NCI-H2107 (cell line): ENCODE results near the gene ACOX2.
"Not testable (repeated sequence)": the region's sequence is repeated elsewhere in the genome, so short reads cannot be mapped to it uniquely, and the experiment has no call there.

Source experiments
- DNase-seq: peaks from one replicate; lab custom pipeline; 2025; lab: John Stamatoyannopoulos, UW

ACOX2 gene

DNA sequence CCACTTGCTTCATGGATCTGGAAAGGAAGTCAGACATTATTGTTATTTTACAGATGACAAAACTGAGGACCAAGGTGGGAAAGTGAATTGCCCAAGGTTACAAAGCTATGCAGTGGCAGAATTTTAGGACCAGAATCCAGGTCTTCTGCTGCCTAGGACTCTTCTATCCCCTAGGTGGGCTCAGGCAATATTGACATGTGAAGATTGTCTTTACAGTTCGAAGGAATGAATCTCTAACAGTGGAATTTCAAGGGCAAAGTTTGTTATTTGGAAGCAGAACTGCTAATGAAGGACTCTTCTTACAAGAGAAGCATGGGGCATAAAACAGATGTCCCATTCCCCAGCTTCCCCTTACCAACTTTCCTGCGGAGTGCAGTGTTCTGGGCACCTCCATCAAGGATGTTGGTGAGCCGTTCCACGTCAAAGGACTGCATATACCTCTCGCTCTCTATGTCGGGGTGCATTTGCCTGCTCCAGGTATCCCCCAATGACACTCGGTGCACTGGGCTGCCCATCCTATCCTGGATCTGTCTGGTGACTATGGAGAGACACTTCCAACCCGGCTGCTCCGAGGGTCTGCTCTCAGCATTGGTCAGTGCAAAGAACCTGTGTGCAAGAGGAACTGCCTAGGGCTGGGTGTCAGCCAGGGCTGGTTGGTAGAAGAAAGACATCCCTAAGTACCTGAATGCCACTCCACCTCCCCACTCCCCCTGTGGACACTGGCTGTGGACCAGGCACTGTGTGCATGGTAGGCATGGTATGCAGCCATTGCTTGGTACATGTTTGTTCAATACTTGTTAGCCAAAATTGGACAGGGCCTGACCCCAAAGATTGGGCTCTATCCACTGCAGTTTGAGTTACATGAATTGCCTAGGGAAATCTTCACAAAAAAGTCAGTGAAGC is 2.1 kb downstream of the ACOX2 start:
- no peak for DNase-seq

DNA sequence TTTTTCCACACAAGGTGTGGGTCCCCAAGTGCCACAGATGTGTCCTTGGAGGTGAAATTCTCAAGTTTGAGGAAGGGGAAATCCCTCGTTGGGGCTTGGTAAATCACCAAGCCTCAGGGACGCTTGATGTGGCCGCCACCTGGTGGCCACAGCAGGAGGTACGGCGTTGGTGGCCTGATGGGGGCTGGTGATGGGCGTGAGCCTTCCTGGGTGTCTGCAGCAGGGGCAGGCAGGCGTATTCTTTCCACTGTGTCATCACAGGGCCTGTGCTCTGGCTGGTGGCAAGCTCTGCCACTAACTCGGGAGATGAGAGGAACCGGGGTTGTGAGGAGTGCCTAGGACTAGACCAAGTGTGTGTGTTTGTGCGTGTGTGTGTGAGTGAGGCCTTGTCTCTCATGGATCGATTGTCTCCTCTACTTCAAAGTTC is 4.2 kb downstream of the ACOX2 start:
- DNase-seq: no peak

DNA sequence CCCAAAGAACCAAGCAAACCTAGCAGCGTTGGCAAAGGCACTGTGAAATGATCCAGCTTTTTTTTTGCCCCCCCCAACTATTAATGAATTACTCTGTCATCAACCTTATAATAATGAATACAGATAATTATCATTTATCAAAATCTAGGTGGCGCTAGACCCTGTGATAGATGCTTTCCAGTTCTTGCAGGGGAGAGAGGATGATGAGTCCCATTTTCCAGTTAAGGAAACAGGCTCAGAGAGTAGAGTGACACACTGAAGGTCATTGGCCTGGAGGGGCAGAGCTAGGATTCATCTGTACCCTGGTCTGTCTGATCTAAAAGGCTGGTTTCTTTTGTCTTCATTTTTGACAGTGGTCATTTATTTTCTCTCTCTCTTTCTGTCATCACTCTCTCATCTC is 5.0 kb downstream of the ACOX2 start:
- no peak for DNase-seq

DNA sequence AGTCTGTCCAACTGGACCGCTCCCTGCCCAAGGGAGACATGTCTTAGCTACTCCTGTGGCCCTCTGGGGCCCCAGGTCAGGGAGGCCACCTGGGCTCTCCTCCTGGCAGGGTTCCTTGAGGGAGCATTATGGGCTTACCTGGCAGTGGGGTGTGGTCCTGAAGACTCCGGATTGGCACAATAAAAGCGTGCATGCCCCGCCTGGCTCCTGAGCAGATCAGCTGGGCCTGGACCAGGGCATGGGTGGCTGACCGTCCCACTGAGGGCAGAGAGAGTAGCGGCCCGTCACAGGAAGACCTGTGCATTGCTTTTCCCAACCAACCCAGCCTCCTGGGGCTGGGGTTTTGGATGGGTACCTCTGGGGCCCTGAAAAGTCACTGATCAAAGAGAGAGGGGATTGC is 5.4 kb downstream of the ACOX2 start:
- DNase-seq: no peak

DNA sequence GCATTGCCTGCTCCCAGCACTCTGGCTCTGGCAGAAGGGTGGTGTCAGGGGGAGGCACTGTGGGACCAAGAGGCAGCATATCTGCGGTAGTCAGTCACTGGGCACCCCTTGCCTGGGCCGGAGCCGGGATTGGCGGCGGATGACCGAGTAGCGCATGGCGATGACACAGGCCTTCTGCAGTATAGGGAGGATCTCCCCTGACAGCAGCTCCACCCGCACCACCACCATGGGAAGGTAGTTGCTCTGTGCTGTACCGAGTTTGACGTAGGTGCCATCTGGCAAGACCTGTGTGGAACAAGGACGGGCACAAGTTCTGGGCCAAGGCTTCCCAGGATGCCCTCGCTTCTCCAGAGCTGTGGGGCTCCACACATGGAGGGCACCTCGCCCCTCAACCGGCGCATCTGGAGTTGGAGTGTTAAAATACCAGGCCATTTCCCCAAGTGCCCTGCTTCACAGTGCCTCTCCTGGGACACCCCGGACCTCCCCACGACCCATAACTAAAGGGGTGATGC is 6.6 kb downstream of the ACOX2 start:
- no peak for DNase-seq

DNA sequence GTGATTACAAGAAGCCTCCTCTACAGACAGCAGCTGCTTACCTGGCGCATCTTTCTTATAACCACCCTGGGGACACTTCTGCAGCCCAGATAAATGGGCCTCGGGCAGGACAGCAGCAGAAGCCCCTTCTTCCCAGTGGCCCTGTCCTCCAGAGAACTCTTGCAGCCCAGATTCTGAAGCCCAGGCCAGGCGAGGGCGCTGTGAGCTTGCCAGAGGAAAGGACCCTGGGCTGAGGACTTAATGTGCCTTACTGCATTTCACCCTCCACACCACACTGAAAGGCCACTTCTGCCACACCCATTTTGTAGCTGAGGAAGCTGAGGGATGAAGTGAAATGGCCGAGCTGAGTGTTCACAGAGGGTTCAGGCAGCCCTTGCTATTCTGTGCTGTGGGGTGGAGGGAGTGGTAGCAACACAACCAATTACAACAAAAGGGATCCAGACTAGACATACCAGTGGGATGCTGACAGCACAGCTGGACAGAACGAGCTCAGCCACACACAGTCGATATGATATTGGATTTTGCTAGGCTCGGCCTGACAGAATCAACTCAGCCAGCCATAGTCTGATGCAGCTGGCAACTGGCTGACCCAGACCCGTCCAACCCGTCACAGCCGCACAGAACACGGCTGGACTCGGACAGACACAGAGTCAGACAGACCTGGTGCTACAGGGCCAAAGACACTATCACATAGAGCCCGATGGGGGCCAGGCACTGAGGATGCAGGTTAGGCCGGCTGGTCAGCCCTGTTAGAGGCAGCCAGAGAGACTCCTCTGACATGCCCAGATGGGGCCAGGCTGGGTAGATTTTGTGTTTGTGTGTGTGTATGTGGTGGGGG is 7.3 kb downstream of the ACOX2 start:
- DNase-seq: no peak

DNA sequence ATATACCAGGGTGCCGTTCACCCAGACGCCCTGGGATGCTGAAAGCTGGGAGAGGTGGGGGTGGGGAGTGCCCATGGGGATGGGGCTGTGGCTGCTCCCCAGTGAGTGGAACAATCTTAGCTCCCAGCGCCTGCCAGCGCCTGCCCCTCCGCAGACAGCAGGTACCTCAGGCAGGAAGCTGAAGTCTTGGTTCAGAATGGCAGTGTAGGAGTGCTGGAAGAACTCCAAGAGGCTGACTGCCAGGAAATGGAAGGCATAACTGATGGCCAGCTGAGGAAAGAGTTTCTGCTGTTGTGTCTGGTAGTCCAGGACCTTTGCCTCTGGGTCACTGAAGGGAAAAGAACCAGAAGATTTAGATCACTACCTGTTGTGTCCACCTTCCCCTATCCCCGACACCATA is 8.4 kb downstream of the ACOX2 start:
- DNase-seq: no peak

DNA sequence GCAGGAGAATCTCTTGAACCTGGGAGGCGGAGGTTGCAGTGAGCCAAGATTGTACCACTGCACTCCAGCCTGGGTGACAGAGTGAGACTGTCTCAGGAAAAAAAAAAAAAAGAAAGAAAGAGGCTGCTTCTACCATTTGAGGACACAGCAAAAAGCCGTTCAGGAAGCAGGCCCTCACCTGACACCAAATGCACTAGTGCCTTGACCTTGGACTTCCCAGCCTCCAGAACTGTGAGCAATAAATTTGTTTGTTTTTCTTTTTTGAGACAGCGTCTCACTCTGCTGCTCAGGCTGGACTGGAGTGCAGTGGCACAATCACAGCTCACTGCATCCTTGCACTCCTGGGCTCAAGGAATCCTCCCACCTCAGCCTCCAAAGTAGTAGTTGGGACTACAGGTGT is 9.6 kb downstream of the ACOX2 start:
- DNase-seq: not testable (repeated sequence)

DNA sequence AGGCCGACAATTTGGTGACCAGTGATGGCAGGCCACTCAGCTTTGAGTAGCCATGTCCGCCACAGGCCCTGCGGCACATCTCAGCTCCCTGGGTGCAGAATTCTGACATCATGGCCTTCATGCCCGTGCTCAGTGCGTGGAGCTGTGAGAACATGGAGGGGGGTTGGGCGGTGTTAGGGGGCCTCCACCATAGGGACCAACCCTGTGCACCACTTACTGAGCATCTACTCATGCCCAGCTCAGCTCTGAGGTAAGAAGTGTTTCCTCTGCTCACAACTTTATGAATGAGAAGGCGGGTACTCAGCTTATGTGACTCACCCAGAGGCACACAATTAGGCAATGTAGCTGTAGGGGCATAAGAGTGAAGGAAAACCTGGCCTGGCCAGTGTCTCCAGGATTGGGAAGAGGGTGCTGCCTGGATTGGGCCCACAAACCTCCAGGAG is 10.5 kb downstream of the ACOX2 start:
- no peak for DNase-seq

DNA sequence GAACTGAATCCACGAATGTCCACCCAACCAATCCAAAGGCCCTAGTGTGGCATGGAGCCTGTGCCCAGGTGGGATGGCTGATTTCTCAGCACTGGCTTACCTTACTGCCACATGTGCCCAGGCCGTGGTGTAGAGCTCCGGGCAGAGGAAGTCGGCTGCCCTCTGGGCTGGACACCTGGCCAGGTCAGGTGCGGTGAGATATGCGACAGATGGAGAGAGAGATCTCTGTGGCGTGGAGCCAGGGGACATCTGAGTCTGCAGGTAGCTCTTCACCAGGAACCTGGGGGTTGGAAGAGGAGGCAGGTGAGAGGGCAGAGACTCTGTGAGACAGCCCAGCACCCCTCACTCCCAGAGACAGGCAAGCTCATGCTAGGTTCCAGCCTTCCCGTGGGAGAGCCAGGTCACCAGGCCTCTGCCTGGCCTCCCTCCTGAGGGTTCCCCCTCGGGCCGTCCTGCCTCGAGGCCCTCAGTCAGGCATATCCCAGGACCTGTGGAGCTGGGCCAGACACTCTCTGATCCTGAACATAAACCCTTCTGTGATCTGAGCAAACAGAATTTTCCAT is 12.6 kb downstream of the ACOX2 start:
- DNase-seq: no peak

DNA sequence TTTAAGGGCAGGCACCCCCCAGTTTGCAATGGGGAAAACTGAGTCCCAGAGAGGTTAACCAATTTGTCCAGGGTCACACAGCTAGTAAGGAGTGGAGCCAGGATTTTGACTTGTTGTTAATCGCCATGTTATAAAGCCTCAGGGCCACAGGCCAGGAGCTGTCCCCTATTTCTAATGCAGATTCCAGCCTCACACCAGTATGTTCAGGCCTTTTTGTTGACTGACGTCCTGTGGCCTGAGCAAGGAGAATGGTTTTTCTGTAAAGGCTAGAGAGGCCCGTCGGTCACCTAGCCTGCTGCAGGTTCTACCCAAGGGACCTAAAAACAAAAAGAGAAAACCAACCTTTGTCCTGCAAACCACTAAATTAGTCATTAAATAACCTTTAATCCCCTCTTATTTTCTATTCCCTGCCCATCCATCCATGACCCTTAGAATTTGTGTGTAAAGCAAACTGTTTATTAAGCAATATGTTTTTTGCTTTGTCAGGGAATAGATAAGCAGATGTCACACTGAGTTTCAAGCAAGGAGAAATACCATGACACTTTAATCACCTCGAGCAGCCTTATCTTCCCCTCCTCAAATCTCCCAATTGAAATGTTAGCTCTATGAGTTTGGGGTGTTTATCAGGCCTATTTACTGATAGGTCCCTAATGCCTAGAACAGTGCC is 14.1 kb downstream of the ACOX2 start:
- no peak for DNase-seq

DNA sequence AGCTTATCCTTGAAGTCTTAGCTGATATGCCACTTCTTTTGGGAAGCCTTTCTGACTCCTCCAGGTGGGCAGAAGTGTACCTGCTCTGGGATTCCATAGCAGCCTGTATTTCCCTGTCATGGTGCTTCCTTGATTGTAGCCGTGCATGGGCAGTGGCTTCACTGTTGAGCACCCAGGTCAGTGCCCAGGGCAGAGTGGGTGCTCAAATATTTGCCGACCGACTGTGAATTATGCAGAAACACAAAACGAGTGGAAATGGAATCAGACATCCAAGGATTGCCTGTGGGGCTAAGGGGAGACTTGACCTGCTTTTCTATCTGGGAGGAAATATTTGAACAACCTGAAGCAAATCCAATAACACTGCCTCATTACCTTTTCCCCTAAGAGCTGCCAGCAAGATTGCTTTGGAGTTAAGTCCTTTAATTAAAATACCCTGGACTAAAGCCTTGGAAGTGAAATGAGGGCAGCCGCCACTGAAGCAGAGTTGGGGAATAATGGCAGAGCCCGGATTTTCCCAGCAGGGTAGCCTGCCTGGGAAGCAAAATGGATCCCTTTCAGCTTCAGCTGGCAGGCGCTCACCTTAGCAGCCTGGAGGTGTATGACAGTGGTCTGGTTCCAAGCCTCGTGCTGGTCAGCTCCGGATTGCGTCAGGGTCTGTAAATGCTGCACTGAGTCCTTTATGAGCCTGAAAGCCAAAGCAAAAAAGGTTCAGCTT is 14.9 kb downstream of the ACOX2 start:
- no peak for DNase-seq

DNA sequence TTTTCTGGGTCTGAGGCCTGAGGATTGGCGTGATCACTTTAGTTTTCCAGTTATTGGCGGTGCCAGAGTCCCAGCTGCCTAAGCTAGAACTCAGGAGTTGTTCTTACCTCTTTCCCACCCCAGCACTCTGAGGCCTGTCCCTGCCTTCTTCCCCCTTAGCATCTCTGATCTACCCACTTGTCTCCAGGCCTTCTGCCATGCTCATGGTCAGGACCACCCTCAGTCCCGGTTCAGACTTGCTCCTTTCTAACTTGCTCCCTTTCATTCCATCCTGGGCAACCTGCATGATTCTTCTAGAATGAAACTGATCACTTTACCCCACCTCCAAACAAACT is 15.7 kb downstream of the ACOX2 start:
- DNase-seq: no peak

DNA sequence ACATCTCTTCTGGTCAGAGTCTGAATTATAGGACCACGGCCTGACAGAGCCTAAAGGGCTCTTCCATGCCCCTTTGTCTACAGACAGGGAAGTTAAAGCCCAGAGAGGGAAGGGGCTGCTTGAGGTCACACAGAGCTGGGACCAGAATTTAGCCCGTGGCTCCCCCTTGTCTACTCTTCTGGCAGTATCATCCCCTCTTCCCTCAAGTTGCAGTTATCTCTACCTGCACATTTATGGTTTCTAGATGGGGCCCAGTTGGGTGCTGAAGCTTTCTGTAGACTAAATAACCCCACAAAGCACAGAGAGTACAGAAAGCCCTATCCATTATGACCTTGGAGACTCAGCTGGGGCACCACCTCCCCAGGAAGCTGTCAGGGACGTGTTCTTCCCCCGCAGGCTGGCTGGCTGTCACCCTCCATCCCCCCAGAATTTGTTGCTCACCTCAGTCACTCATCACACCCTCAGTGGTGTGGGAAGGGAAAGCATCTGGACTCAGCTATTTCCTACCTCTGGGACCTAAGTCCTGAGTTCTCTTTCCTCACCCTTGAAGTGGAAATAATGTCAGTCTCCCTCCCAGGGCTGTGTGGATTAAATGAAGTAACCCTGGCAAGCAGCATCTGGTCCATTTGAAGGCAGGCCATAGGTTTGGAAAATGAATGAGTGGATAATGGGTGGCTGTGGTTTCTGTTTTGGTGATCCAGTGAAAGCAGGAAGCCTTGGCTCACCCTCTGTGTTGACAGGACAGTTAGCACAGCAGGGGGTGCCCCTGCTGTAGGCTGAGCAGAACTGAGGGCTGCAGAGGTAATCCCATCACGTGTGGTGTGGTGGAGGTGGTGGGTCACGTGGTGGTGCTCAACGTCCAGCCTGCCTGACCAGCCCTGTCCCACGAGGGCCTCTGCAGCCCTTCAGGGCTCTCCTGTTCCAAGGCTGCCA is 16.3 kb downstream of the ACOX2 start:
- DNase-seq: no peak

DNA sequence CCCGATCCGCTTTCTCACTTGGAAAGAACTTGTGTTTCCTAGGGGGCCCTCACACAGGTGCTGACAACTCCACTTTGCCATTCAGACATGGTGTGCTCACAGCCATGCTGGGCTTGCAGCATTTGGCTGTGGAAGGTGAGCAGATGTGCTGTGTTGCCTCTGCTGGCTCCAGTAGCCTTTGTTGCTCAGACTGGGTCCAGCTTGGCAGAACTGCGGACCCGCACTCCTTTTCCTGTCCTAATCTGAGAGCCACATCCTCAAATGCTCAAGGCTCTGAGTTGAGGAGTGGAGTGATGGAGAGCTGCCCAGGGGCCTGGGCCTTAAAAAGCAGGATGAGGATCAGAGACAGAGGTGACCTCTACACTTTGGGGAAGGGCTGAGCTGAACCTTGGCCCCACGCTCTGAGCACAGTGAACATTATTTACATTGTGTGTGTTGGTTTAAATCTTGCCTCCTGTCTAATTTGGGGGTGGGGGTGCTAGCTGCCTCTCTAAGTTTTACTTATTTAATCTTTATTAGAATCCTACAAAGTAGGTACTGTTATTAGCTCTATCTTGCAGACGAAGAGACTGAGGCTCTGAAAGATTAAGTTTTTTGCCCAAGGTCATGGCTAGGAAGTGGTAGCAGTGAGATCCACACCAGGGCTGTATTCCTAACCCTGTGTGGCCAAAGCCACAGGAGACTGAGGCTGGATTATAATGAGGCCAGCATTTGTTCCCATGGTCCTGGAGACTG is 17.2 kb downstream of the ACOX2 start:
- DNase-seq: no peak

DNA sequence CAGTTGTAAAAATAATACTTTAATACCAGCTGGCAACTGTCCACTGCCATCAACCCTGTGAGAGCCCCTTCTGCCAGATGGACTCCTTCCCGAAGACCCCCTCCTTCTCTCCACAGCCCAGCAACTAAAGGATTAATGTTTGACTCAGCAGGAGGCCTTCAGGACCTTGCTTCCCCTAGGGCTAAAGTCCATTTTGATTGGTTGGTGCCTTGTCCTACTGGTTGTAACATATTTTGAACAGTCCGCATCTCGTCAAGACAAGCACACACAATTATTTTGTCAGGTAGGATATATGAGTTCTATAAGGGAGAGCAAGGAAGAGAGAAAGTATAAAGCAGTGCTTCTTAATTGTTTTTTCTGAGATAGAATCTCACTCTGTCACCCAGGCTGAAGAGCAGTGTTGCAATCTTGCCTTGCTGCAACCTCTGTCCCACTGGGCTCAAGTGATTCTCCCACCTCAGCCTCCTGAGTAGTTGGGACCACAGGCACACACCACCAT is 18.6 kb downstream of the ACOX2 start:
- DNase-seq: no peak

DNA sequence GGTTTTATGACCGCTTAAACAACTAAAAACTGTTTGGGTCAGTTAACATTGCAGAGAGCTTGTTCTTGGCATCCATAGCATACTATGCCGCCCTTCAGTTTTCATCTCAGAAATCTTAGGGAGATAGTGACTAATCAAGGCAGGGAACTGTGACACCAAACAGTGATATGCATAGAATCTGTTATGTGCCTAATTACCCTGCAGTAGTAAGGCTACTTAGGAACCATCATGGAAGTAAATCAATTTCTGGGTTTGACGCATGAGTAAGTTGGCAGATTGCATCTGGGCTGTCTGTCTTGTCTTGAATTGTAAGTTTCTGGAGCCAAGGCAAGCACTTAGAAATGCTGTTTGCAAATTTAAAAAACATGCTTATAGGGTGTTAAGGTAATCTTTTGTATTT is 22.6 kb downstream of the ACOX2 start:
- DNase-seq: no peak

DNA sequence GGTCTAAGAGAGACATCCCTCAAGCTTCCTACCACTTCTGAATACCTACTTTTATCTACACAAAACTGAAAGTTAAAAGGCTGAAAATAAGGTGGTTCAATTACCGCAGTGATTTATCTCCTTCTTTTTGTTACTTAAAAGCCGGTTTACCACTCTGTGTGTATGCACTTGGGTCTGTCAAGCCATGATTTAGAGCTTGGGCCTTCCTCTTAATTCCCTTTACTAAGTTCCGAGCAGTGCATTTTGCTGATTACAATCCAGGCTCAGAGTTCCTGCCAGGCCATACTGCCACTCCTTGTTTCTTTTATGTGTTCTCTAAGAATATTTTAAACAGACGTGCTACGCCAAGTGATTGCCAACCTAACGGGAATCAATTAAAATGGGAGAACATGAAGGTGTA is 28.6 kb downstream of the ACOX2 start:
- no peak for DNase-seq

DNA sequence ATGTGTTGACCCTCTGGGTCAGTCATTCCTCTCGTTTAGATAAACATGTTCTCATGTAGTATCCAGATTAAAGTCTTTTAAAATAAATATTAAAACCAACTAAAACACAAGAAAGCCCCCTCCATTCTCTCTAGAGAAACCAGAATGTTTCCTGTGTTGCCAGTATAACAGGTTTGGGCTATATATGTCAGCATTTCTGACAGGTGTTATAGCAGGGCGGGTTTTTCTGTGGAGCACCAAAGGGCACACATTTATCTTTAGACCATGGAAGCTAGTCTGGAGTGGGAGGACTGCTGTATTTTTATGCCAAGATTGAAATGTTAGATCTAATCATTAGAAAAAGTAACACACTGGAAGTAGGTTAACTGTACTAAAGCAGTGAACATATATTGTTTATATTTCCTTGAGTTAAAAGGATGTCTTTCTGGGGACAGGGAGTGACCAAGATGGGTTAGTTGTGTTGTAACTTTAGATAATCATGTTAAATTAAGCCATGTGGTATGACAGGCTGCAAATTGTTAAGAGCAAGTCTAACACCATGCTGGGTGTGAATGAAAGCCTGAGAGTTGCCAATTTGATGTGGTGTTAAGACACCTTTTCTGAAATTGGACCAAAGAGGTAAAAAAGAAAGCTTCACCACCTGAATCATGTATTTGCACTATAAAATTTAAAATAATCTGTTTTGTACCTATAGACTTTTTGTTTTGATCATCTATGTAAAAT is 29.5 kb downstream of the ACOX2 start:
- no peak for DNase-seq
